Stomach (tissue), 9 donors: ENCODE data around the gene PCDHGA3. TPM values are rescaled to one million over a fixed set of nuclear protein-coding genes. Genes with fewer than 3 reads are reported as not detected.
A peak's percentile ranks its signal among the peaks of the same experiment; 100 is the strongest.
"Not testable (repeated sequence)": the region's sequence is repeated elsewhere in the genome, so short reads cannot be mapped to it uniquely, and the experiment has no call there.

Source experiments
- DNase-seq, 2 donors: peaks; one replicate each; pipeline versions ENCODE4 v3.0.0 to v3.0.0-alpha.2; 2013 to 2019
- H3K27ac ChIP-seq, 5 donors: fragments of 200-600 bp in 4 of 5; sonication (generic) in 4 of 5; one replicate each; pipeline ENCODE4 v1.5.1; 2013 to 2019; ENCODE audit warnings: mild to moderate bottlenecking in 1 of 5, moderate library complexity in 1 of 5
- H3K27me3 ChIP-seq, 3 donors: fragments of 200-600 bp; sonication (generic); one replicate each; pipeline ENCODE4 v1.5.1; 2017 to 2019; ENCODE audit warnings: mixed run types in 1 of 3
- H3K36me3 ChIP-seq, 4 donors: fragments of 200-600 bp; sonication (generic); 1 replicate in 3 of 4; 2 replicates in 1 of 4; pipeline ENCODE4 v1.5.1; 2016 to 2019
- H3K4me1 ChIP-seq, 4 donors: fragments of 200-600 bp; sonication (generic); one replicate each; pipeline ENCODE4 v1.5.1; 2016 to 2019
- H3K4me3 ChIP-seq, 4 donors: fragments of 200-600 bp; sonication (generic) in 3 of 4; one replicate each; pipeline ENCODE4 v1.5.1; 2016 to 2019; ENCODE audit warnings: mild to moderate bottlenecking in 1 of 4
- H3K9me3 ChIP-seq, 4 donors: fragments of 200-600 bp; sonication (generic); one replicate each; pipeline ENCODE4 v1.5.1; 2016 to 2019
- CTCF ChIP-seq, 7 experiments: fragments of 450-650 bp in 4 of 7; fragments of 200-600 bp in 3 of 7; sonication (generic) in 3 of 7; IDR thresholded peaks; one replicate each; pipeline ENCODE4 v1.5.1; 2016 to 2019; ENCODE audit warnings: antibody characterized with exemption in 7 of 7, control low read depth in 2 of 7, mild to moderate bottlenecking in 1 of 7
- EP300 ChIP-seq: sonication (generic); formaldehyde crosslinking; IDR thresholded peaks from one replicate; pipeline ENCODE4 v1.6.1; 2017; ENCODE audit warnings: antibody characterized with exemption
- POLR2A ChIP-seq, 4 donors: fragments of 450-650 bp; IDR thresholded peaks; one replicate each; pipeline ENCODE4 v1.6.1; 2016; ENCODE audit warnings: antibody characterized with exemption in 4 of 4, control low read depth in 2 of 4, mild to moderate bottlenecking in 1 of 4, moderate library complexity in 1 of 4
- POLR2AphosphoS5 ChIP-seq, 3 donors: sonication (generic); formaldehyde crosslinking; IDR thresholded peaks; one replicate each; pipeline ENCODE4 v1.6.1; 2016; ENCODE audit warnings: antibody characterized with exemption in 3 of 3
- WGBS, 5 donors: extraction: QIAGEN DNeasy Blood & Tissue Kit in 3 of 5; methylation state at CpG; one replicate each; pipeline versions ENCODE4 v1.1.5 to v1.1.7; 2013 to 2018; 5-methylcytosine and 5-hydroxymethylcytosine counted together
- intact Hi-C: fragments of 100-400 bp; cut with DNase I; formaldehyde crosslinking; loops from one replicate; pipeline ENCODE4 v1.15.1; 2023; ENCODE audit warnings: low total_unique reads
- polyA plus RNA-seq, 3 donors: library from polyadenylated mRNA; stranded (reverse); fragments of 200-250 nt; gene quantifications; one replicate each; pipeline ENCODE4 v1.2.3, GENCODE V29; 2013
- total RNA-seq, 5 donors: library from RNA; depleted of rRNA; stranded (reverse); fragments of >200 nt; gene quantifications; one replicate each; pipeline versions ENCODE4 v1.1.0 to v1.2.3, GENCODE V29; 2014 to 2016
- donor health status: healthy with polysubstance abuse.
- donor health status: Bipolar disorder and iron deficiency.
- donor health status: healthy.

PCDHGA3 gene
- total and polyA plus RNA-seq, 8 donors, result 0.08 to 6.7 (median 1.1) TPM; not detected in 3

GRCh38 chr5:141343953-141344463 lies 379 bp downstream of the PCDHGA3 start:
- Histone ChIP-seq H3K36me3 (peaks cover 0 to 8% (median 0%) of the 10 kb centered on the region in 4 donors), H3K27me3 (peaks cover 0 to 66% (median 15%) of the 10 kb centered on the region in 3 donors), H3K9me3 (peaks cover 36 to 99% (median 96%) of the 10 kb centered on the region in 4 donors), H3K4me1 (no peaks in the 10 kb centered on the region), H3K27ac (no peak overlapping the region), H3K4me3 (peak overlapping the region in 2 of 4 donors; percentile 4 to 17)
- no peak for DNase-seq
- TF ChIP-seq POLR2A (IDR thresholded peaks at IDR 0.05), result no peak
- no peak for TF ChIP-seq CTCF (IDR thresholded peaks at IDR 0.05)
- no peak for TF ChIP-seq EP300
- no peak for TF ChIP-seq POLR2AphosphoS5 (IDR thresholded peaks at IDR 0.05)
- WGBS, 5 donors, result 24 to 32% (median 27%) methylated on average over 31 of the region's 31 CpGs
- intact Hi-C loops, result no loop called here

- H3K27me3 ChIP-seq, result peaks cover 0 to 63% (median 12%) of the 10 kb centered on the region in 3 donors
- intact Hi-C loops, result no loop called here
- H3K9me3 ChIP-seq, result peaks cover 29 to 98% (median 94%) of the 10 kb centered on the region in 4 donors
- TF ChIP-seq CTCF (IDR thresholded peaks at IDR 0.05), result no peak
- TF ChIP-seq EP300, result no peak
- TF ChIP-seq POLR2A (IDR thresholded peaks at IDR 0.05), result no peak
- no peak for TF ChIP-seq POLR2AphosphoS5 (IDR thresholded peaks at IDR 0.05)
- H3K27ac ChIP-seq, result no peak overlapping the region
- DNase-seq, result no peak
- no peak overlapping the region for H3K4me3 ChIP-seq
- H3K36me3 ChIP-seq, result peaks cover 0 to 8% (median 0%) of the 10 kb centered on the region in 4 donors
- H3K4me1 ChIP-seq, result no peaks in the 10 kb centered on the region
- WGBS, 5 donors, result 37 to 62% (median 39%) methylated on average over 11 to 20 of the region's 20 CpGs
Observed at GRCh38 chr5:141345327-141345726, 1.7 kb downstream of the PCDHGA3 start.

- H3K36me3 ChIP-seq, intact Hi-C loops, DNase-seq, H3K27ac ChIP-seq, H3K4me3 ChIP-seq, H3K4me1 ChIP-seq: not testable (repeated sequence)
- peaks cover 28 to 98% (median 94%) of the 10 kb centered on the region in 4 donors for H3K9me3 ChIP-seq
- WGBS, 5 donors, result 42 to 48% (median 46%) methylated on average over 13 to 25 of the region's 35 CpGs
- H3K27me3 ChIP-seq, result peaks cover 0 to 63% (median 12%) of the 10 kb centered on the region in 3 donors
Observed at GRCh38 chr5:141346017-141346416, 2.4 kb downstream of the PCDHGA3 start.

GRCh38 chr5:141349917-141350619 lies 6.4 kb downstream of the PCDHGA3 start, which contains the start of gene PCDHGB1:
TSS of gene PCDHGB1 (plus strand) at chr5:141350099. CDS start at chr5:141350261, 162 bp downstream.
- Histone ChIP-seq H3K27ac (no peak within 1 kb of the TSS), H3K4me1 (no peaks in the 10 kb centered on the region), H3K27me3 (peaks cover 0 to 67% (median 4%) of the 10 kb centered on the region in 3 donors), H3K4me3 (no peak within 1 kb of the TSS), H3K9me3 (peaks cover 23 to 95% (median 86%) of the 10 kb centered on the region in 4 donors), H3K36me3 (peaks cover 0 to 8% (median 0%) of the 10 kb centered on the region in 4 donors)
- 21 to 28% (median 26%) methylated on average over 29 of the region's 29 CpGs for WGBS, 5 donors
- peak in 1 of 2 donors; percentile 40 for DNase-seq
- intact Hi-C loops, result no loop called here
- no peak for TF ChIP-seq POLR2AphosphoS5 (IDR thresholded peaks at IDR 0.05)
- no peak for TF ChIP-seq CTCF (IDR thresholded peaks at IDR 0.05)
- TF ChIP-seq EP300, result no peak
- no peak for TF ChIP-seq POLR2A (IDR thresholded peaks at IDR 0.05)
